HUDEP-2 (cell line): ENCODE data around the gene ZNF595.
"Not testable (repeated sequence)": the region's sequence is repeated elsewhere in the genome, so short reads cannot be mapped to it uniquely, and the experiment has no call there.

Source experiments
- DNase-seq, 76 experiments: peaks; one replicate each; lab custom pipeline; 2025; ENCODE audit not compliant: unreplicated experiment in 76 of 76; lab: John Stamatoyannopoulos, UW

The ZNF595 gene

DNA sequence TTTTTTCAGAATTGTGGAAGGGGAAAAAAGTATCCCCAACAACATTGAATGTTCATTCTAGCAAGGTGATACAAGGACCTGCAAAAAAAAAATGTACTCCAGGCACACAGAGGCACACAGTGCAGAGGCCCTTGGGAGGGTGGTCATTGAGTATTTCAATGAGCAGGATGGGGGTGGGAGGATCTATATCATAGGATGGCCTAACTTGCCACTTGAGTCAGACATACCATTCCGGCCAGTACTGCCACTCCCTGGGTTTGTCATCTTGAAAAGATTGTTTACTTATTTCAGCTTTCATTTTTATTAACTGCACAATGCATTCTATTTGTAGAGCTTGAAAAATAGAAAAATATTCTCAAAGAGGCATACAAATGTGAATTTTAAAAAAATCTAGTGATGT is 18.7 kb downstream of the ZNF595 start:
- no peak for DNase-seq

GRCh38 chr4:85951-86350 is 32.8 kb downstream of the ZNF595 start:
- no peak for DNase-seq

- DNase-seq, result not testable (repeated sequence)
Measured at GRCh38 chr4:86559-87324, 33.6 kb downstream of the ZNF595 start.

- DNase-seq, result no peak
Measured at GRCh38 chr4:98386-98785, 45.3 kb downstream of the ZNF595 start.

DNA sequence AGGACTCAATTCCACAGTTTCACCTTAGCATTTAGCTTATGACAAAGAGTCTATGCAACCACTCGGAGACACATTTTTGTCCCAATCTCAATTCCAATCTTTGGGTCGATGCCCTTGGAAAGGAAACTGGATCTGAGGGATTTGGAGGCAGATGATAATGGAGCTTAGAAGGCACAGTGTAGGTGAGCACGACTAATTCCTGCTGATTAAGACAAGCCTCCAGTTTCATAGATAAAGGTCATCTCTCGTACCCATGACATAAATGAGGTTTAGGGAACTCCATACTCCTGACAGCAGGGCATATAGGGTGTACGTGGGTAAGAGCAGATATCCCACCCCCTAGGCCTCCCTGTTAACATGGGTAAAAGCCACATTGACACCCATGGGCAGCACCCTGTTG is 46.7 kb downstream of the ZNF595 start:
- DNase-seq, result no peak

GRCh38 chr4:107083-107443 is 53.9 kb downstream of the ZNF595 start:
- DNase-seq, result no peak

DNA sequence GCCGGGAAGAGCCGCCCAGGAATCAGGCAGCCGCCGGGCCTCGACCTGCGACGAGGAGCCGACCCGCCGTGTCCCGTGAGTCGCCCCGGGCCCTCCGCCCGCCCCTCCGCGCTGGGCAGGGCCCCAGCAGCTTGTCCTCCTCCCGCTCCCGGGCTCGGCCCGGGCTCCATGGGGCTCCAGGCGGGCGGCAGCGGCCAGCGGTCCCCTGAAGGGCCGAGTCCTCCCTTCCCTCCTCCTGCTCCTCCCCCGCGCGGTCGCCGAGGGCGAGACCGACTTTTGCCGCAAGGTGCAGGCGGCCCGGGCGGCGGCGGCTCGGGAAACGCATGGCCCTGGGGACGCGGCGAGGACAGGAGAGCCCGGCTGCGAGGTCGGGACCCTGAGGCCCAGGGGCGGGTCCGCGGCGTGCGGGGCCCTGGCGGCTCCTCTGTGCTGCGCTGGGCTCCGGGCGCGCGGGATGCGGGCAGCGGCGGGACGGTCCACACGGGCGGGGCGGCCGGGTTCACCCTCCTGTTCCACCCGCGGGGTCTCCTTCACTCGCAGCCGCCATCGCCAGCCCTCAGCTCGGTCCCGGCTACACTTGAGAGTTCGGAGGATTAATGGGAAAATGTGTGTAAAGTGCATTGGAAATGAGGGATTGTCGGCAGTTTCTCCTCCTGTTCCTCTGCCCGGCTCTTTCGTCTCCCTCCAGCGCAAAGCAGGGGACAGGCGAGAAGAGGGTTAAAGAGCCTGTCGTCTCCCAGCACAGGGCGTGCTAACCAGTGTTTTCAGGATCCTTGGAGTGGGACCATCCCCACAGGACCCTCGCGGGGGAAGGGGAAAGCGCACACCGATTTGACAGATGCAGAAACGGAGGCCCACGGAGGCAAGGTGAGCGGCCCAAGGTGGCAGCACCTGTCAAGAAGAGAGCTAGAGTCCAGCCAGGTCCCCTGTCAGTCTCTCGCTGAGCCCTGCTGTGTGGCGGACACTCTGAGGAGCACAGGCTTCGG is 54.6 kb downstream of the ZNF595 start:
- no peak for DNase-seq

DNA sequence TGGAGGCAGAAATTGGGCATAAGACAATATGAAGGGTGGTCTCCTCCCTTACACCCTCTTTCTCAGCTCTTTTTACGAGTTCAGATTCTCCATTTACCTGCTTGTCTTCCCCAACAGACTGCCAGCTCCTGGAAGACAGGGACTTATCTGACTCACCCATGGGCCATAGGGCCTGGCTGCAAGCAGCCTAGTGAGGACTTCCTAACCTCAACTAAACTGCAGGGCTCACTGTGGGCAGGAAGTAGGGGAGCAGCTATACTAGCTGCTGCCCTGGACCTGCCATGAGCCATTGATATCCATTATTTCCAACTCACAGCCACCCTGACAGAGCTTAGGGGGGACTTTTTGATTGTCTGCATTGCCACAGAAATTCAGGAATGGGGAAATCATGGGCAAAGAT is 59.6 kb downstream of the ZNF595 start:
- DNase-seq, result no peak

- DNase-seq, result no peak
Measured at GRCh38 chr4:113732-114131, 60.6 kb downstream of the ZNF595 start.

- no peak for DNase-seq
Measured at GRCh38 chr4:114149-114548, 61.0 kb downstream of the ZNF595 start.

DNA sequence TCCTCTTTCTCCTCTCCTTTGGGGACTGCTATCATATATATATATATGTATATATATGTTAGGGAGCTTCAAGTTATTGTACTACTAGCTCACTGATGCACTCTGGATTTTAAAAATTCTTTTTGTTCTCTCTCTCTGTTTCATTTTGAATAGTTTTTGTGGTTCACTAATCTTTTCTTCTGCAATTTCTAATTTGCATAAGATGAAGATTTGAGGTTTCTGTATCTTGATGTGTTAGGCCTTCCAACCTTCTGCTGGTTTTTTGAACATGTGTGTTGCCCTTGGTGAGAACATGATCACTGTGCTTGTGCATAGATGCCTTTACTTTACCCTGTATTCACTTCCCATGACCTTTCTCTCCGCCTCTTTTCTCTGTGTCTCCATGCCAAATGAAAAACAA is 63.4 kb downstream of the ZNF595 start:
- DNase-seq, result no peak

DNA sequence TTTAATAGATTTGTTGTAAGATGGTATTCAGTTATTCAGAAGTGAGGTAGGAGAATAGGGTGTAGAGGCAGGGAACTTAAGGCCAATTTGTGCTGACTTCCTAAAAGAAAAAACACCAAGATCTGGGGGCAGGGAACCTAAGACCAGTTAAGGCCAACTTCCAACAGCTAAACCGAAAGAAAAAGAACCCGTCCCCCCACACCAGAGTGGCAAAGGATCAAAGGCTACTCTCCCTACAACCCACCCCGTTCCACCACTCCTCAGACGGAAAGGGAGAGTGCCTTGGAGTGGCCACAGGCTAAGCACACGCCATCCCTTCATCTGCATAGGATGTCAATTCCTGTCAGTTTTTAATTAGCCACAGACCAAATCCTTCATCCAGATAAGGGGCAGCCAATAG is 67.5 kb downstream of the ZNF595 start:
- DNase-seq, result no peak

DNA sequence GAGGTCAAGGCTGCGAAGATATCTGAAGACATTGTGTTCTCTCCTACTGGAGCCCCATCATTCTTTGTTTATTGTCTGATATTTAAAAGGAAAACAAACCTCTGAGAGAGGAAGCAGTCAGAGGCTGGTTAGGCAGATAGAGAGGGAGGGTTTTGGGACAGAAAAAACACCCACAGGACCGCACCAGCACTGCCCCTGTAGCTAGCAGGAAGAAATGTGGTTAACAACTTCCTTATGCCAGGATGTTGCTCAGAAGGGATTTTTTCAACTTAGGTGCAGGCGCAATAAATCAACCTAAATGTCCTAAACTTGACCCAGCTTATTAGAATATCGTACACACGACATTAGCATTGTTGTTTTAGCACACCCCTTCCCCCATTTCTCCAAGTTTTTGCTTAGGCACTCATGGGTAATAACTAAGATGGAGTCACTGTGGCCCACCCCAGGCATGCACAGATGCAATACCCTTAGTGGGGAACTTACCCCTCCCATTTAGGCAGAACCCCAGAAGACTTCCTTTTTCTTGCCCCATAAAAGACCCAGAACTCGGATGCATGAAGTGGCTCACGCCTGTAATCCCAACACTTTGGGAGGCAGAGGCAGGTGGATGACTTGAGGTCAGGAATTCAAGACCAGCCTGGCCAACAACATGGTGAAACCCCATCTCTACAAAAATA is 68.4 kb downstream of the ZNF595 start:
- DNase-seq, result no peak

GRCh38 chr4:123922-124274 is 70.8 kb downstream of the ZNF595 start:
- peak in 2 of 76 experiments; percentile 19 to 21 for DNase-seq

GRCh38 chr4:124275-125081 is 71.4 kb downstream of the ZNF595 start, which contains the start of gene ZNF718:
Gene ZNF718 (plus strand): TSS chr4:124501. CDS start chr4:124671, 170 bp downstream.
- DNase-seq, result peak; percentile 27 to 96 (median 89)

GRCh38 chr4:125091-125771 is 72.1 kb downstream of the ZNF595 start:
- peak in 48 of 76 experiments; percentile 2 to 66 (median 26) for DNase-seq

DNA sequence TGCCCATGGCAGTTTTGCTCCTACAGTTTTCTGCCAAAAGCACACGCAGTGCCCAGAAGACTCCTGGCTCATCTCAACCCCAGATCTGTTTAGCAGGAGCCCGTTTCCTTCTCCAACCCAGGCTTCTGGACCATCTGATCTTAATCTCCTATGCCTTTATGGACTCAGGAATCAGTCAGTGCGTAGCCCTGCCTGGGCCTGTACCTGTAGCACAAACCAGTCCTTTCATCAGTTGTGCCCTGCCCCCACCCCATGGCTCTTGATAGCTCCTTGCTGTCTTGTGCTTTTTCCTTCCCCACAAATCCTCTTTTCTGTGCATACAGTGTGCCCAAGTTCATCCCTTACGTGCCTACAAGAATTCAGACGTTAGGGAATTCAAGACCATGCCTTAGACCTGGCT is 72.7 kb downstream of the ZNF595 start:
- DNase-seq, result peak in 4 of 76 experiments; percentile 2 to 20 (median 7)

DNA sequence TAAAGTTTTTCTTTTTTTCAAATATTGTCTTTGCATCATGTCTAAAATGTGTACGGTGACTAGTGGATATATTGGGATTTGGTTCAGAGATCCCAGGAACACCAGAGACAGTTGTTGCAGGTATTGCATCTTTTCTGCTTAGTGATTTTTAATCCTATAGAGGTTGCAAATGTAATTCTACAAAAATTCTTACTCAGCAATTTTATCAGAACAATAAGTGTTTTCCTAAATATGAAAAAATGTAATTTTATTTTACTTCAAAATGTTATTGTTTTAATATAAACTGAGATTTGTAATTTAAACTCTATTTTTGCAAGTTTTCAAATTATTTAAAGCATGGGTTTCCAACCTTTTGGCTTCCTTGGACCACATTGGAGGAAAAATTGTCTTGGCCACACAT is 79.4 kb downstream of the ZNF595 start:
- no peak for DNase-seq
